Measurements from ENCODE around the gene ARHGAP30. TPM values are rescaled to one million over a fixed set of nuclear protein-coding genes. Genes with fewer than 3 reads are reported as not detected.

The ARHGAP30 gene
- total RNA-seq, 2 donors from 2014 or later: 0.07 to 0.13 TPM

- peak; percentile 70 for DNase-seq
- Histone ChIP-seq H3K9ac (ENCODE audit: extremely low read depth, low read length, poor library complexity, severe bottlenecking) (no peak overlapping the region), H3K27ac (ENCODE audit: low read depth, low read length) (no peak overlapping the region), H3K4me1 (ENCODE audit: control insufficient read depth, insufficient read depth, low read length) (peaks cover 11% of the 10 kb centered on the region), H3K4me3 (ENCODE audit: low read length) (no peak overlapping the region), H3K9me3 (ENCODE audit: control insufficient read depth, low read length) (no peaks in the 10 kb centered on the region), H3K36me3 (ENCODE audit: control insufficient read depth, insufficient read depth, low read length) (peaks cover 38% of the 10 kb centered on the region), H3K27me3 (ENCODE audit: control insufficient read depth, insufficient read depth, low read length, poor library complexity, severe bottlenecking) (no peaks in the 10 kb centered on the region)
- Mint-ChIP-seq H3K27ac (peak overlapping the region; percentile 88), H3K4me3 (no peak overlapping the region), H3K9me3 (no peaks in the 10 kb centered on the region), H3K4me1 (peaks cover 40% of the 10 kb centered on the region), H3K27me3 (ENCODE audit: insufficient read depth) (no peaks in the 10 kb centered on the region), H3K36me3 (ENCODE audit: low read depth) (peaks cover 41% of the 10 kb centered on the region)
- TF ChIP-seq, protein P1, sequence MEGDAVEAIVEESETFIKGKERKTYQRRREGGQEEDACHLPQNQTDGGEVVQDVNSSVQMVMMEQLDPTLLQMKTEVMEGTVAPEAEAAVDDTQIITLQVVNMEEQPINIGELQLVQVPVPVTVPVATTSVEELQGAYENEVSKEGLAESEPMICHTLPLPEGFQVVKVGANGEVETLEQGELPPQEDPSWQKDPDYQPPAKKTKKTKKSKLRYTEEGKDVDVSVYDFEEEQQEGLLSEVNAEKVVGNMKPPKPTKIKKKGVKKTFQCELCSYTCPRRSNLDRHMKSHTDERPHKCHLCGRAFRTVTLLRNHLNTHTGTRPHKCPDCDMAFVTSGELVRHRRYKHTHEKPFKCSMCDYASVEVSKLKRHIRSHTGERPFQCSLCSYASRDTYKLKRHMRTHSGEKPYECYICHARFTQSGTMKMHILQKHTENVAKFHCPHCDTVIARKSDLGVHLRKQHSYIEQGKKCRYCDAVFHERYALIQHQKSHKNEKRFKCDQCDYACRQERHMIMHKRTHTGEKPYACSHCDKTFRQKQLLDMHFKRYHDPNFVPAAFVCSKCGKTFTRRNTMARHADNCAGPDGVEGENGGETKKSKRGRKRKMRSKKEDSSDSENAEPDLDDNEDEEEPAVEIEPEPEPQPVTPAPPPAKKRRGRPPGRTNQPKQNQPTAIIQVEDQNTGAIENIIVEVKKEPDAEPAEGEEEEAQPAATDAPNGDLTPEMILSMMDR (conservative IDR thresholded peaks at IDR 0.05): no peak
- WGBS, 2 experiments (ENCODE audit: insufficient coverage in 1 of 2, insufficient read length in 1 of 2): 88 to 92% methylated on average over 13 to 15 of the region's 15 CpGs
Observed at GRCh38 chr1:161013488-161014230, 56.0 kb downstream of the ARHGAP30 start.

GRCh38 chr1:161013131-161013487 is 56.6 kb downstream of the ARHGAP30 start:
- Mint-ChIP-seq H3K36me3 (ENCODE audit: low read depth) (peaks cover 41% of the 10 kb centered on the region), H3K4me3 (no peak overlapping the region), H3K27ac (peak overlapping the region; percentile 88), H3K9me3 (no peaks in the 10 kb centered on the region), H3K4me1 (peaks cover 35% of the 10 kb centered on the region), H3K27me3 (ENCODE audit: insufficient read depth) (no peaks in the 10 kb centered on the region)
- Histone ChIP-seq H3K27ac (ENCODE audit: low read depth, low read length) (no peak overlapping the region), H3K4me1 (ENCODE audit: control insufficient read depth, insufficient read depth, low read length) (peaks cover 10% of the 10 kb centered on the region), H3K36me3 (ENCODE audit: control insufficient read depth, insufficient read depth, low read length) (peaks cover 44% of the 10 kb centered on the region), H3K9ac (ENCODE audit: extremely low read depth, low read length, poor library complexity, severe bottlenecking) (no peak overlapping the region), H3K9me3 (ENCODE audit: control insufficient read depth, low read length) (no peaks in the 10 kb centered on the region), H3K4me3 (ENCODE audit: low read length) (no peak overlapping the region), H3K27me3 (ENCODE audit: control insufficient read depth, insufficient read depth, low read length, poor library complexity, severe bottlenecking) (no peaks in the 10 kb centered on the region)
- TF ChIP-seq, protein P1 (conservative IDR thresholded peaks at IDR 0.05): no peak
- no peak for DNase-seq

DNA sequence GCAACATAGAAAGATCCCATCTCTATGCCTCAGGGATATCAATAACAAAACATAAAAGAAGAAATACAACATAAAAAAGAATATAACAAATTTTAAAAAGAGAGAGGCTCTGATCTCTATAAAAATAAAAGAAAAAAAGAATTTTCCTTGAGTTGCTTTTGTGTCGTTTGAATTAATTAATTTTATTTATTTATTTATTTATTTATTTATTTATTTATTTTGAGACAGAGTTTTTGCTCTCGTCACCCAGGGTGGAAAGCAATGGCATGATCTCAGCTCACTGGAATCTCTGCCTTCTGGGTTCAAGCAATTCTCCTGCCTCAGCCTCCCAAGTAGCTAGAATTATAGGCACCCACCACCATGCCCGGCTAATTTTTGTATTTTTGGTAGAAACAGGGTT is 57.3 kb downstream of the ARHGAP30 start:
- no peaks in the 10 kb centered on the region for H3K27me3 Mint-ChIP-seq (ENCODE audit: insufficient read depth)
- Histone ChIP-seq H3K9me3 (ENCODE audit: control insufficient read depth, low read length) (no peaks in the 10 kb centered on the region), H3K4me1 (ENCODE audit: control insufficient read depth, insufficient read depth, low read length) (peaks cover 4% of the 10 kb centered on the region), H3K4me3 (ENCODE audit: low read length) (no peak overlapping the region), H3K27me3 (ENCODE audit: control insufficient read depth, insufficient read depth, low read length, poor library complexity, severe bottlenecking) (no peaks in the 10 kb centered on the region), H3K27ac (ENCODE audit: low read depth, low read length) (no peak overlapping the region), H3K36me3 (ENCODE audit: control insufficient read depth, insufficient read depth, low read length) (peaks cover 49% of the 10 kb centered on the region), H3K9ac (ENCODE audit: extremely low read depth, low read length, poor library complexity, severe bottlenecking) (no peak overlapping the region)
- TF ChIP-seq, protein P1 (conservative IDR thresholded peaks at IDR 0.05): no peak
- no peak overlapping the region for H3K4me3 Mint-ChIP-seq
- peaks cover 32% of the 10 kb centered on the region for H3K4me1 Mint-ChIP-seq
- DNase-seq: no peak
- 94% methylated on average over 2 of the region's 3 CpGs; no CpG with 5 or more reads in 1 of the 2 experiments for WGBS, 2 experiments (ENCODE audit: insufficient coverage in 1 of 2, insufficient read length in 1 of 2)
- peaks cover 45% of the 10 kb centered on the region for H3K36me3 Mint-ChIP-seq (ENCODE audit: low read depth)
- no peaks in the 10 kb centered on the region for H3K9me3 Mint-ChIP-seq
- H3K27ac Mint-ChIP-seq: no peak overlapping the region
